ENCODE results near the gene SNX17. TPM values are rescaled to one million over a fixed set of nuclear protein-coding genes. Genes with fewer than 3 reads are reported as not detected.
"Not testable (repeated sequence)": the region's sequence is repeated elsewhere in the genome, so short reads cannot be mapped to it uniquely, and the experiment has no call there.

The SNX17 gene
- total RNA-seq, 2 donors from 2014 or later: 84.4 to 133 TPM

DNA sequence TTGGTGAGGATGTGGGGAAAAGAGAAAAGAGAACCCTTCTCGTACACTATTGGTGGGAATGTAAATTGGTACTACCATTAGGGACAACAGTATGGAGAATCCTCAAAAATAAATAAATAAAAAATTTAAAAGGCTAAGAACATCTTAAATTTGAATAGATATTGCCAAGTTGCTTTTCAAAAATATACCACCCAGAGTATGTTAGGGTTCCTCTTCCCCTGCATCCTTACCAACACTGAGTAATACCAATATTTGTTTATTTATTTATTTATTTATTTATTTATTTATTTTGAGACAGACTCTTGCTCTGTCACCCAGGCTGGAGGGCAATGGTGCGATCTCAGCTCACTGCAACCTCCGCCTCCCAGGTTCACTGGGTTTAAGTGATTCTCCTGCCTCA, 52.5 kb downstream of the SNX17 start:
- ATAC-seq (ENCODE audit: insufficient number of reproducible peaks, low FRiP score, low read depth): no peak
- H3K27ac ChIP-seq: no peak overlapping the region
- H3K4me3 ChIP-seq: no peak overlapping the region
- TF ChIP-seq, protein P1, sequence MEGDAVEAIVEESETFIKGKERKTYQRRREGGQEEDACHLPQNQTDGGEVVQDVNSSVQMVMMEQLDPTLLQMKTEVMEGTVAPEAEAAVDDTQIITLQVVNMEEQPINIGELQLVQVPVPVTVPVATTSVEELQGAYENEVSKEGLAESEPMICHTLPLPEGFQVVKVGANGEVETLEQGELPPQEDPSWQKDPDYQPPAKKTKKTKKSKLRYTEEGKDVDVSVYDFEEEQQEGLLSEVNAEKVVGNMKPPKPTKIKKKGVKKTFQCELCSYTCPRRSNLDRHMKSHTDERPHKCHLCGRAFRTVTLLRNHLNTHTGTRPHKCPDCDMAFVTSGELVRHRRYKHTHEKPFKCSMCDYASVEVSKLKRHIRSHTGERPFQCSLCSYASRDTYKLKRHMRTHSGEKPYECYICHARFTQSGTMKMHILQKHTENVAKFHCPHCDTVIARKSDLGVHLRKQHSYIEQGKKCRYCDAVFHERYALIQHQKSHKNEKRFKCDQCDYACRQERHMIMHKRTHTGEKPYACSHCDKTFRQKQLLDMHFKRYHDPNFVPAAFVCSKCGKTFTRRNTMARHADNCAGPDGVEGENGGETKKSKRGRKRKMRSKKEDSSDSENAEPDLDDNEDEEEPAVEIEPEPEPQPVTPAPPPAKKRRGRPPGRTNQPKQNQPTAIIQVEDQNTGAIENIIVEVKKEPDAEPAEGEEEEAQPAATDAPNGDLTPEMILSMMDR (IDR thresholded peaks at IDR 0.05): no peak
- no peak for DNase-seq (ENCODE audit: low spot score)
- no peaks in the 10 kb centered on the region for H3K27me3 ChIP-seq (replicated peaks; ENCODE audit: insufficient read depth)
- H3K4me1 ChIP-seq (ENCODE audit: control insufficient read depth in 1 of 2, low read depth in 2 of 2): peaks cover 0 to 6% of the 10 kb centered on the region in 2 donors
- H3K36me3 ChIP-seq: no peaks in the 10 kb centered on the region
- no peaks in the 10 kb centered on the region for H3K9me3 ChIP-seq

DNA sequence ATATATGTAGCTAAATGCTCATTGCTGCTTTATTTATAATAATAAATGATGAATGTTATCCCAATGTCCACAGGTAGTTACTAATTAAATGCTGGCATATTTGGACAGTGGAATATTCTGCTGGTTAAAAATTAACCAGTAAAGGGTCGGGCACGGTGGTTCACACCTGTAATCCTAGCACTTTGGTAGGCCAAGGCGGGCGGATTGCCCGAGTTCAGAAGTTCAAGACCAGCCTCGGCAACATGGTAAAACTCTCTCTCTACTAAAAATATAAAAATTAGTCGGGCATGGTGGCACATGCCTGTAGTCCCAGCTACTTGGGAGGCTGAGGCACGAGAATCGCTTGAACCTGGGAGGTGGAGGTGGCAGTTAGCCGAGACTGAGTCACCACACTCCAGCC, 54.6 kb downstream of the SNX17 start:
- not testable (repeated sequence) for DNase-seq (ENCODE audit: low spot score); H3K36me3 ChIP-seq; H3K9me3 ChIP-seq; ATAC-seq (ENCODE audit: insufficient number of reproducible peaks, low FRiP score, low read depth); H3K4me3 ChIP-seq; H3K27ac ChIP-seq; H3K27me3 ChIP-seq (replicated peaks; ENCODE audit: insufficient read depth)
- H3K4me1 ChIP-seq (ENCODE audit: control insufficient read depth in 1 of 2, low read depth in 2 of 2): peaks cover 4 to 12% of the 10 kb centered on the region in 2 donors

Other genes with a start within 250 kb of the SNX17 start
- under 1 TPM in 1 of 2 donors, not detected in 1; 0.27 TPM for gene ABHD1, start 246.8 kb upstream of the SNX17 start, total RNA-seq
- gene PREB, start 236.0 kb upstream of the SNX17 start, total RNA-seq: 10 to 100 TPM; 64.3 to 92.3 TPM
- gene PRR30, start 231.2 kb upstream of the SNX17 start, total RNA-seq: not detected
- gene TCF23, start 221.6 kb upstream of the SNX17 start, total RNA-seq: not detected
- gene ATRAID, start 158.6 kb upstream of the SNX17 start, total RNA-seq: 100 to 1,000 TPM in 1 of 2 donors, 10 to 100 TPM in 1; 90.0 to 174 TPM
- 10 to 100 TPM; 26.0 to 51.2 TPM for gene SLC5A6, start 158.3 kb upstream of the SNX17 start, total RNA-seq
- 10 to 100 TPM; 16.2 to 25.0 TPM for gene CAD, start 153.2 kb upstream of the SNX17 start, total RNA-seq
- 1 to 10 TPM; 4.4 to 8.5 TPM for gene SLC30A3, start 107.6 kb upstream of the SNX17 start, total RNA-seq
- under 1 TPM in 1 of 2 donors, not detected in 1; 0.68 TPM for gene DNAJC5G, start 95.2 kb upstream of the SNX17 start, total RNA-seq
- gene TRIM54, start 88.2 kb upstream of the SNX17 start, total RNA-seq: 1 to 10 TPM in 1 of 2 donors, under 1 TPM in 1; 0.41 to 2.5 TPM
- 1 to 10 TPM in 1 of 2 donors, not detected in 1; 1.8 TPM for gene UCN, start 62.2 kb upstream of the SNX17 start, total RNA-seq
- gene MPV17, start 47.5 kb upstream of the SNX17 start, total RNA-seq: 10 to 100 TPM; 58.1 to 68.1 TPM
- 10 to 100 TPM; 56.6 to 58.8 TPM for gene GTF3C2, start 13.9 kb upstream of the SNX17 start, total RNA-seq
- 10 to 100 TPM; 31.5 to 55.4 TPM for gene EIF2B4, start 278 bp upstream of the SNX17 start, total RNA-seq
- 10 to 100 TPM; 10.7 to 10.9 TPM for gene ZNF513, start 10.1 kb downstream of the SNX17 start, total RNA-seq
- gene PPM1G, start 39.0 kb downstream of the SNX17 start, total RNA-seq: 10 to 100 TPM; 50.2 to 50.4 TPM
- gene NRBP1, start 58.0 kb downstream of the SNX17 start, total RNA-seq: 10 to 100 TPM; 61.5 to 77.7 TPM
- gene KRTCAP3, start 71.8 kb downstream of the SNX17 start, total RNA-seq: under 1 TPM in 1 of 2 donors, not detected in 1; 0.68 TPM
- gene IFT172, start 119.1 kb downstream of the SNX17 start, total RNA-seq: 10 to 100 TPM; 33.0 to 45.6 TPM
- 10 to 100 TPM; 32.9 to 37.1 TPM for gene FNDC4, start 124.6 kb downstream of the SNX17 start, total RNA-seq
- gene GCKR, start 126.2 kb downstream of the SNX17 start, total RNA-seq: 1 to 10 TPM; 1.8 to 5.7 TPM
- gene ZNF512, start 212.4 kb downstream of the SNX17 start, total RNA-seq: 10 to 100 TPM; 16.8 to 62.5 TPM